ENCODE results near the gene SLC22A7.

GRCh38 chr6:43268782-43269272 is 29.2 kb upstream of the SLC22A7 start:
- TF ChIP-seq EZH2 (optimal IDR thresholded peaks at IDR 0.05; ENCODE audit: low read depth, low read length) (no peak), CTCF (IDR thresholded peaks at IDR 0.05; ENCODE audit: low read length) (no peak), EZH2phosphoT487 (IDR thresholded peaks at IDR 0.05; ENCODE audit: low read length) (no peak)
